Measurements from ENCODE around the gene SULT4A1.

SULT4A1 gene, protein sequence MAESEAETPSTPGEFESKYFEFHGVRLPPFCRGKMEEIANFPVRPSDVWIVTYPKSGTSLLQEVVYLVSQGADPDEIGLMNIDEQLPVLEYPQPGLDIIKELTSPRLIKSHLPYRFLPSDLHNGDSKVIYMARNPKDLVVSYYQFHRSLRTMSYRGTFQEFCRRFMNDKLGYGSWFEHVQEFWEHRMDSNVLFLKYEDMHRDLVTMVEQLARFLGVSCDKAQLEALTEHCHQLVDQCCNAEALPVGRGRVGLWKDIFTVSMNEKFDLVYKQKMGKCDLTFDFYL

DNA sequence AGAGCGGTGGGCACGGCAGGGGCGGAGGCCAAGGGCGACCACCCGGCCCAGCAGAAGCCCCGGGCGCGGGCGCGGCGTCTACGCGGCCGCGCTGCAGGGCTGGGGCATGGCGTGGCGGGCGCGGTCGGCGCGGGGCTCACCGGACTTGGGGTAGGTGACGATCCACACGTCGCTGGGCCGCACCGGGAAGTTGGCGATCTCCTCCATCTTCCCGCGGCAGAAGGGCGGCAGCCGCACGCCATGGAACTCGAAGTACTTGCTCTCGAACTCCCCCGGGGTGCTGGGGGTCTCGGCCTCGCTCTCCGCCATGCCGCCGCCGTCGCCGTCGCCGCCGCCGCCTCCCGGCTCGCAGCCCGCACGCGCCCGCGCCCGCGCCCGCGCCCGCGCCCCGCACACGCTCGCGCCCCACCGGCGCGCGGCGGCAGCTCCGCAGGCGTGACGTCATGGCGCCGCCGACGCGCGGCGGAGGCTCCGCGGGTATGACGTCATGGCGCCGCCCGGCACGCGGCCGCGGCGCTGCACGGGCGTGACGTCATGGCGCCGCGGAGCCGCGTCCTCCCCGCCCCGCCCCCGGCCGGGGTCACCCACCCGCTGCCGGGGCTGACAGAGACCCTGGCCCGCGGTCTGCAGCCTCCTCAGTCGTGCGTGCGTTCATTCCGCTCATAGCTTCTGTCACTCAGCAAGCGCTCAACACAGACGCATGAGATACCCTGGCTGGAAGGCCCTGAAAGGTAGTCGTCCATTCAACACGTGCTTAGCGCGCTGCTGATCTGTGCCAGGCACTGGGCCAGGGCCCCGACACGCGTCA is at the start of gene SULT4A1:
Gene SULT4A1 (minus strand): TSS at position 440 of the 808 bp plus-strand sequence. CDS start 131 bp downstream, at position 309.
- Histone ChIP-seq H3K36me3 (ENCODE audit: insufficient read depth, low read length) (no peaks in the 10 kb centered on the region), H3K4me2 (ENCODE audit: low read length) (no peak within 1 kb of the TSS)

DNA sequence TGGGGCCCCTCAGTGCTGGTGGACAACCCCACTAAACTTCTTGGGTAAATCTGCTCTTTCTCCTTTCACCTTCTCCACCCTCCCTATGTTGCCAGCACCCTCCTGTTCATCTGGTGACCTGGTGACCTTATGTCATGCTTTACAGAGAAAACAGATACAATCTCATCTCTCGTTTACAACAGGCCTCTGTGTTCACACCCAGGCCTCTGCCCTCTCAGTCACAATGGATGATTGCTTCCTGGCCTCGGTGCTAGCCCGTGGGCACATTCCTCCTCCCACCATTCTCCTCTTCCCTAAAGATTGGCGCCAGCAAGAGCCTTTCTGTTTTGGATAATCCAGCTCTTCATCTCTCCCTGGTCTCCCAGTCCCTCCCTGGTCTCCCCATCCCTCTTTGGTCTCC is 49.0 kb upstream of the SULT4A1 start:
- Histone ChIP-seq H3K27ac (ENCODE audit: low read depth, low read length, poor library complexity, severe bottlenecking) (no peak overlapping the region), H3K9ac (ENCODE audit: low read length) (no peak overlapping the region), H4K20me1 (ENCODE audit: insufficient read depth, low read length) (no peaks in the 10 kb centered on the region), H3K4me1 (ENCODE audit: insufficient read depth, low read length, severe bottlenecking) (no peaks in the 10 kb centered on the region), H2AFZ (ENCODE audit: low read length) (no peak overlapping the region), H3K9me3 (ENCODE audit: low read length) (no peaks in the 10 kb centered on the region), H3K4me2 (ENCODE audit: low read length) (no peak overlapping the region), H3F3A (ENCODE audit: insufficient read depth, low read length) (no peaks in the 10 kb centered on the region), H3K4me3 (ENCODE audit: low read depth, low read length, poor library complexity, severe bottlenecking) (no peak overlapping the region), H3K79me2 (ENCODE audit: insufficient read depth, low read length) (no peaks in the 10 kb centered on the region), H3K9me2 (ENCODE audit: low read depth, low read length) (no peaks in the 10 kb centered on the region), H3K36me3 (ENCODE audit: insufficient read depth, low read length) (no peaks in the 10 kb centered on the region), H3K27me3 (ENCODE audit: insufficient read depth, low read length) (no peaks in the 10 kb centered on the region; the same call in 1 of the 2 replicates)
- no peak for TF ChIP-seq EZH2 (IDR thresholded peaks at IDR 0.05; ENCODE audit: borderline replicate concordance, low read length)
- TF ChIP-seq, protein P1, sequence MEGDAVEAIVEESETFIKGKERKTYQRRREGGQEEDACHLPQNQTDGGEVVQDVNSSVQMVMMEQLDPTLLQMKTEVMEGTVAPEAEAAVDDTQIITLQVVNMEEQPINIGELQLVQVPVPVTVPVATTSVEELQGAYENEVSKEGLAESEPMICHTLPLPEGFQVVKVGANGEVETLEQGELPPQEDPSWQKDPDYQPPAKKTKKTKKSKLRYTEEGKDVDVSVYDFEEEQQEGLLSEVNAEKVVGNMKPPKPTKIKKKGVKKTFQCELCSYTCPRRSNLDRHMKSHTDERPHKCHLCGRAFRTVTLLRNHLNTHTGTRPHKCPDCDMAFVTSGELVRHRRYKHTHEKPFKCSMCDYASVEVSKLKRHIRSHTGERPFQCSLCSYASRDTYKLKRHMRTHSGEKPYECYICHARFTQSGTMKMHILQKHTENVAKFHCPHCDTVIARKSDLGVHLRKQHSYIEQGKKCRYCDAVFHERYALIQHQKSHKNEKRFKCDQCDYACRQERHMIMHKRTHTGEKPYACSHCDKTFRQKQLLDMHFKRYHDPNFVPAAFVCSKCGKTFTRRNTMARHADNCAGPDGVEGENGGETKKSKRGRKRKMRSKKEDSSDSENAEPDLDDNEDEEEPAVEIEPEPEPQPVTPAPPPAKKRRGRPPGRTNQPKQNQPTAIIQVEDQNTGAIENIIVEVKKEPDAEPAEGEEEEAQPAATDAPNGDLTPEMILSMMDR (IDR thresholded peaks at IDR 0.05; ENCODE audit: low read length), result no peak

More for the DNA sequence above, at the start of gene SULT4A1:
- no peaks in the 10 kb centered on the region for H3K79me2 ChIP-seq (ENCODE audit: insufficient read depth, low read length)
- no peaks in the 10 kb centered on the region for H3K9me3 ChIP-seq (ENCODE audit: low read length)
- no peaks in the 10 kb centered on the region for H3K4me1 ChIP-seq (ENCODE audit: insufficient read depth, low read length, severe bottlenecking)
- H3K27me3 ChIP-seq (ENCODE audit: insufficient read depth, low read length), result no peaks in the 10 kb centered on the region
- H4K20me1 ChIP-seq (ENCODE audit: insufficient read depth, low read length), result no peaks in the 10 kb centered on the region
- H3K4me3 ChIP-seq (ENCODE audit: low read depth, low read length, poor library complexity, severe bottlenecking), result no peak within 1 kb of the TSS
- H2AFZ ChIP-seq (ENCODE audit: low read length), result no peak within 1 kb of the TSS
- H3K27ac ChIP-seq (ENCODE audit: low read depth, low read length, poor library complexity, severe bottlenecking), result no peak within 1 kb of the TSS
- H3K9ac ChIP-seq (ENCODE audit: low read length), result no peak within 1 kb of the TSS
- H3K9me2 ChIP-seq (ENCODE audit: low read depth, low read length), result no peaks in the 10 kb centered on the region
- no peaks in the 10 kb centered on the region for H3F3A ChIP-seq (ENCODE audit: insufficient read depth, low read length)
- TF ChIP-seq EZH2 (IDR thresholded peaks at IDR 0.05; ENCODE audit: borderline replicate concordance, low read length), result no peak
- TF ChIP-seq, protein P1 (IDR thresholded peaks at IDR 0.05; ENCODE audit: low read length), result no peak

DNA sequence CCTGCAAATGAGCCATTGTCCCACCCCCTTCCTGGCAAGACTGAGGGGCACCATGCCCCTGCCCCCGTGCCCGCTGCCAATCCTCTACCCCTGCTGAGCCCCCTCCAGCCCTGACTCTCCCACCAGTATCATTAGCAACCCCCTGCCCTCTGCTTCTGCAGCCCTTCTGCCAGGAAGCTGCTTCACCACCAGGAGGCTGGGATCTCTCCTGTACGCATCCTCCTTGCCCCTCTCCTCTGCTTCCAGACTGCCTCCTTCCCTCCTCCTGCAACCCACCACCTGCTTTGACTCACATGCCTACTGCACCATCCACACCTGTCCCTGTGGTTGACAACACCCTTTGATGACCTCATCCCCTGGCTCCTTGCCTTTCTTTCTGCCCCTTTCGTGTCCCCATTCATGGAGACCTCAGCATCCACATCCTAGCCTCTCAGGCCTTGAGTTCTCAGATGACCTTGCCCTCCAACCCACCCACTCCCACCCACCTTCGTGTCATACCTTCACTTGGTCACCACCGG is 47.9 kb upstream of the SULT4A1 start:
- Histone ChIP-seq H3K79me2 (ENCODE audit: insufficient read depth, low read length) (no peaks in the 10 kb centered on the region), H3K27ac (ENCODE audit: low read depth, low read length, poor library complexity, severe bottlenecking) (no peak overlapping the region), H3K4me2 (ENCODE audit: low read length) (no peak overlapping the region), H3K9ac (ENCODE audit: low read length) (no peak overlapping the region), H2AFZ (ENCODE audit: low read length) (no peak overlapping the region), H3K36me3 (ENCODE audit: insufficient read depth, low read length) (no peaks in the 10 kb centered on the region), H3K4me1 (ENCODE audit: insufficient read depth, low read length, severe bottlenecking) (no peaks in the 10 kb centered on the region), H4K20me1 (ENCODE audit: insufficient read depth, low read length) (no peaks in the 10 kb centered on the region), H3F3A (ENCODE audit: insufficient read depth, low read length) (no peaks in the 10 kb centered on the region), H3K9me3 (ENCODE audit: low read length) (no peaks in the 10 kb centered on the region), H3K27me3 (ENCODE audit: insufficient read depth, low read length) (no peaks in the 10 kb centered on the region; the same call in 1 of the 2 replicates), H3K9me2 (ENCODE audit: low read depth, low read length) (no peaks in the 10 kb centered on the region), H3K4me3 (ENCODE audit: low read depth, low read length, poor library complexity, severe bottlenecking) (no peak overlapping the region)
- TF ChIP-seq EZH2 (IDR thresholded peaks at IDR 0.05; ENCODE audit: borderline replicate concordance, low read length), result no peak
- TF ChIP-seq, protein P1 (IDR thresholded peaks at IDR 0.05; ENCODE audit: low read length), result no peak
